Cerebellar nuclear complex (tissue), 1 donor: ENCODE measurements around the gene ELMO1.
A peak's percentile ranks its signal among the peaks of the same experiment; 100 is the strongest.

Experiments used
- DNase-seq, 2 experiments: peaks; one replicate each; lab custom pipeline; 2025; lab: John Stamatoyannopoulos, UW

ELMO1 gene

GRCh38 chr7:36878288-36878687 is 570.4 kb downstream of the ELMO1 start:
- DNase-seq = no peak

GRCh38 chr7:36875794-36876193 is 572.9 kb downstream of the ELMO1 start:
- DNase-seq = no peak

- no peak for DNase-seq
Observed at GRCh38 chr7:36874041-36874440, 574.6 kb downstream of the ELMO1 start.

GRCh38 chr7:36871863-36872262 is 576.8 kb downstream of the ELMO1 start:
- no peak for DNase-seq

GRCh38 chr7:36871355-36871738 is 577.3 kb downstream of the ELMO1 start:
- DNase-seq = no peak

GRCh38 chr7:36870625-36871354 is 577.9 kb downstream of the ELMO1 start:
- DNase-seq = no peak

- DNase-seq = no peak
Observed at GRCh38 chr7:36868727-36869411, 579.8 kb downstream of the ELMO1 start.

- DNase-seq = no peak
Observed at GRCh38 chr7:36865019-36865418, 583.6 kb downstream of the ELMO1 start.

GRCh38 chr7:36863901-36864701 is 584.6 kb downstream of the ELMO1 start:
- DNase-seq = no peak

GRCh38 chr7:36862771-36863261 is 585.8 kb downstream of the ELMO1 start:
- DNase-seq = no peak

GRCh38 chr7:36861656-36862055 is 587.0 kb downstream of the ELMO1 start:
- no peak for DNase-seq

- DNase-seq = no peak
Observed at GRCh38 chr7:36860681-36861080, 588.0 kb downstream of the ELMO1 start.

GRCh38 chr7:36855330-36855729 is 593.3 kb downstream of the ELMO1 start:
- no peak for DNase-seq

- DNase-seq = no peak
Observed at GRCh38 chr7:36854652-36855051, 594.0 kb downstream of the ELMO1 start.

- DNase-seq = no peak
Observed at GRCh38 chr7:36852931-36853330, 595.7 kb downstream of the ELMO1 start.

- no peak for DNase-seq
Observed at GRCh38 chr7:36852017-36852416, 596.6 kb downstream of the ELMO1 start.

- DNase-seq = no peak
Observed at GRCh38 chr7:36851382-36851781, 597.3 kb downstream of the ELMO1 start.

GRCh38 chr7:36847946-36848345 is 600.7 kb downstream of the ELMO1 start:
- no peak for DNase-seq

GRCh38 chr7:36844374-36844773 is 604.3 kb downstream of the ELMO1 start:
- DNase-seq = no peak

GRCh38 chr7:36840904-36841303 is 607.8 kb downstream of the ELMO1 start:
- DNase-seq = no peak

GRCh38 chr7:36838616-36839225 is 609.9 kb downstream of the ELMO1 start:
- peak in 1 of 2 experiments; percentile 4 for DNase-seq

GRCh38 chr7:36831049-36831448 is 617.6 kb downstream of the ELMO1 start:
- no peak for DNase-seq
